Suprapubic skin (tissue), 4 donors: ENCODE data around the gene FBXO17. TPM values are rescaled to one million over a fixed set of nuclear protein-coding genes. Genes with fewer than 3 reads are reported as not detected.
"Not testable (repeated sequence)": the region's sequence is repeated elsewhere in the genome, so short reads cannot be mapped to it uniquely, and the experiment has no call there.

Experiments used
- DNase-seq, 2 donors: peaks; one replicate each; pipeline ENCODE4 v3.0.0-alpha.2; 2019; ENCODE audit warnings: low spot score in 2 of 2
- H3K27ac ChIP-seq: fragments of 200-600 bp; sonication (generic); one replicate; pipeline ENCODE4 v1.5.1; 2019
- H3K27me3 ChIP-seq: fragments of 200-600 bp; sonication (generic); one replicate; pipeline ENCODE4 v1.5.1; 2019
- H3K36me3 ChIP-seq: fragments of 200-600 bp; sonication (generic); one replicate; pipeline ENCODE4 v1.5.1; 2019
- H3K4me1 ChIP-seq: fragments of 200-600 bp; sonication (generic); one replicate; pipeline ENCODE4 v1.5.1; 2019
- H3K4me3 ChIP-seq: fragments of 200-600 bp; sonication (generic); one replicate; pipeline ENCODE4 v1.5.1; 2019; ENCODE audit warnings: mild to moderate bottlenecking
- H3K9me3 ChIP-seq: fragments of 200-600 bp; sonication (generic); one replicate; pipeline ENCODE4 v1.5.1; 2019
- CTCF ChIP-seq, 2 donors: fragments of 200-600 bp in 1 of 2; fragments of 450-650 bp in 1 of 2; sonication (generic) in 1 of 2; IDR thresholded peaks; one replicate each; pipeline ENCODE4 v1.5.1; 2016 to 2019; ENCODE audit warnings: antibody characterized with exemption in 2 of 2, mild to moderate bottlenecking in 1 of 2, moderate library complexity in 1 of 2
- EP300 ChIP-seq: sonication (generic); formaldehyde crosslinking; IDR thresholded peaks from one replicate; pipeline ENCODE4 v1.6.1; 2017; ENCODE audit warnings: antibody characterized with exemption
- POLR2A ChIP-seq, 2 donors: fragments of 450-650 bp; IDR thresholded peaks; one replicate each; pipeline ENCODE4 v1.6.1; 2017; ENCODE audit warnings: antibody characterized with exemption in 2 of 2, mild to moderate bottlenecking in 2 of 2, moderate library complexity in 2 of 2
- POLR2AphosphoS5 ChIP-seq, 3 donors: sonication (generic); formaldehyde crosslinking; IDR thresholded peaks; one replicate each; pipeline ENCODE4 v1.6.1; 2017; ENCODE audit warnings: antibody characterized with exemption in 3 of 3
- WGBS: methylation state at CpG from one replicate; pipeline ENCODE4 v1.1.5; 2018; 5-methylcytosine and 5-hydroxymethylcytosine counted together
- total RNA-seq, 4 donors: library from RNA; depleted of rRNA; stranded (reverse); fragments of >200 nt; gene quantifications; one replicate each; pipeline ENCODE4 v1.1.0, GENCODE V29; 2016

The FBXO17 gene
- total RNA-seq, 4 donors from 2014 or later = 11.3 to 35.1 (median 20.4) TPM

DNA sequence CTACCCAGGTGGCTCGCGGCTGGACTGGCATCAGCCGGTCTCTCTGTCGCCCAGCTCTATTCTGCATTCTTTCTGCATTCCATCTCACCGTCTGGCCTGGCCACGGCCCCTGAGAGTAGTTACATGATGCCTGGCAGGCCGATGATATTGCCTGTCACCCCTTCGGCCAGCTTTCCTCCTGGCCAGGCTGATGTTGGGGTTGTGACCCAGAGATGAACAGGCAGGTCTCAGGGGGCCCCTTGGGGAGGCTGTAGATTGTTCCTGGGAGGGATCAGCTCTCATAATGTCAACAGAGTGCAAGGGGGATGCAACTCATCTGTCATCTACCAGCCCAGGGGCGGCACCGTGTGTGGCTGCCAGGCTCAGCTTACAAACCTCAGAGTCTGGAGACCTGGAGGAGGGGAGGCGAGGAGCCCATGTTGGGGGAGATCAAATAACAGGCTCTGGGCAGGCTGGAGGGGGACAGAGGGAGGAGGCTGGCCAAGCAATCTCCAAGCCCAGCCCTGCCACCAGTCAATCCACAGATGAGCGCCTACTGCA is 13.6 kb upstream of the FBXO17 start:
- 29% methylated on average over 9 of the region's 12 CpGs for WGBS
- Histone ChIP-seq H3K4me3 (no peak overlapping the region), H3K4me1 (peaks cover 14% of the 10 kb centered on the region), H3K9me3 (no peaks in the 10 kb centered on the region), H3K27me3 (peaks cover 3% of the 10 kb centered on the region), H3K36me3 (no peaks in the 10 kb centered on the region), H3K27ac (no peak overlapping the region)
- TF ChIP-seq EP300 (no peak), POLR2AphosphoS5 (IDR thresholded peaks at IDR 0.05) (no peak), CTCF (IDR thresholded peaks at IDR 0.05) (no peak), POLR2A (IDR thresholded peaks at IDR 0.05) (no peak)
- DNase-seq = no peak

DNA sequence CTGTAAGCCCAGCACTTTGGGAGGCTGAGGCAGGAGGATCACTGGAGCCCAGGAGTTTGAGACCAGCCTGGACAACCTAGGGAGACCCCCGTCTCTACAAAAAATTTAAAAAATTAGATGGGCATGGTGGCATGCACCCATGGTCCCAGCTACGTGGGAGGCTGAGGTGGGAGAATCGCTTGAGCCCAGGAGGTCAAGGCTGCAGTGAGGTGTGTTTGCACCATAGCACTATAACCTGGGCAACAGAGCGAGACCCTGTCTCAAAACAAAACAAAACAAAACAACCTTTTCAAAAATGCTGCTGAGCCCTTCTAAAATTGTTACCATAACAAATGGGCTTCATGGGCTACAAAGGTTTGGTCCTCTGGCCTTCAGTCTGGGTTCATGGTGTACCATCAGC is 13.1 kb upstream of the FBXO17 start:
- WGBS = 87% methylated on average over 4 of the region's 4 CpGs
- not testable (repeated sequence) for H3K4me3 ChIP-seq, DNase-seq, H3K27ac ChIP-seq, H3K9me3 ChIP-seq, H3K36me3 ChIP-seq, H3K27me3 ChIP-seq
- peaks cover 14% of the 10 kb centered on the region for H3K4me1 ChIP-seq

DNA sequence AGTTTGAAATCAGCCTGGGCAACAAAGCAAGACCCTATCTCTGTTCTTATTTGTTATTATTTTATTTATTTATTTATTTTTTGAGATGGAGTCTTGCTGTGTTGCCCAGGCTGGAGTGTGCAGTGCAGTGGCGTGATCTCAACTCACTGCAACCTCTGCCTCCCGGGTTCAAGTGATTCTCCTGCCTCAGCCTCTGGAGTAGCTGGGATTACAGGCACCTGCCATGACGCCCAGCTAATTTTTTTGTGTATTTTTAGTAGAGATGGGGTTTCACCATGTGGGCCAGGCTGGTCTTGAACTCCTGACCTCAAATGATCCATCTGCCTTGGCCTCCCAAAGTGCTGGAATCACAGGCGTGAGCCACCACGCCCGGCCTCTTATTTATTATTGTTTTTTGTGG is 12.2 kb upstream of the FBXO17 start:
- not testable (repeated sequence) for H3K36me3 ChIP-seq, H3K4me1 ChIP-seq, H3K9me3 ChIP-seq, H3K27me3 ChIP-seq, DNase-seq, H3K4me3 ChIP-seq, H3K27ac ChIP-seq
- WGBS = 92% methylated on average over 6 of the region's 6 CpGs

GRCh38 chr19:38985262-38985661 is 9.7 kb upstream of the FBXO17 start:
- TF ChIP-seq POLR2A (IDR thresholded peaks at IDR 0.05) (no peak), EP300 (no peak), POLR2AphosphoS5 (IDR thresholded peaks at IDR 0.05) (no peak), CTCF (IDR thresholded peaks at IDR 0.05) (no peak)

GRCh38 chr19:38980583-38981374 is 5.2 kb upstream of the FBXO17 start:
- H3K9me3 ChIP-seq = no peaks in the 10 kb centered on the region
- WGBS = 94% methylated on average over 10 of the region's 10 CpGs
- no peak for TF ChIP-seq POLR2AphosphoS5 (IDR thresholded peaks at IDR 0.05)
- no peak for TF ChIP-seq POLR2A (IDR thresholded peaks at IDR 0.05)
- no peak for TF ChIP-seq EP300
- TF ChIP-seq CTCF (IDR thresholded peaks at IDR 0.05) = no peak

More at GRCh38 chr19:38985262-38985661, 9.7 kb upstream of the FBXO17 start:
- DNase-seq = no peak
- WGBS = 91% methylated on average over 1 of the region's 1 CpG
- H3K9me3 ChIP-seq = no peaks in the 10 kb centered on the region
- H3K36me3 ChIP-seq = no peaks in the 10 kb centered on the region
- H3K4me3 ChIP-seq = no peak overlapping the region
- no peaks in the 10 kb centered on the region for H3K4me1 ChIP-seq
- H3K27me3 ChIP-seq = peaks cover 3% of the 10 kb centered on the region
- H3K27ac ChIP-seq = no peak overlapping the region

GRCh38 chr19:38979812-38980211 is 4.3 kb upstream of the FBXO17 start:
- Histone ChIP-seq H3K27me3 (peaks cover 8% of the 10 kb centered on the region), H3K27ac (no peak overlapping the region), H3K4me1 (peaks cover 20% of the 10 kb centered on the region), H3K4me3 (no peak overlapping the region), H3K36me3 (no peaks in the 10 kb centered on the region), H3K9me3 (no peaks in the 10 kb centered on the region)
- TF ChIP-seq EP300 = no peak
- TF ChIP-seq POLR2AphosphoS5 (IDR thresholded peaks at IDR 0.05) = no peak
- no peak for TF ChIP-seq POLR2A (IDR thresholded peaks at IDR 0.05)
- TF ChIP-seq CTCF (IDR thresholded peaks at IDR 0.05) = no peak
- no peak for DNase-seq
- 82% methylated on average over 5 of the region's 5 CpGs for WGBS

More at GRCh38 chr19:38980583-38981374, 5.2 kb upstream of the FBXO17 start:
- H3K4me3 ChIP-seq = no peak overlapping the region
- H3K36me3 ChIP-seq = no peaks in the 10 kb centered on the region
- no peak for DNase-seq
- peaks cover 10% of the 10 kb centered on the region for H3K4me1 ChIP-seq
- H3K27me3 ChIP-seq = peaks cover 2% of the 10 kb centered on the region
- H3K27ac ChIP-seq = no peak overlapping the region
